OCI-LY3 (cell line): ENCODE measurements around the gene DNAJB1.

Source experiments
- H2AFZ ChIP-seq: fragments of 200-600, 300-600 bp; shearing (Covaris generic); 2 replicates; pipeline ENCODE4 v1.6.0; 2014; ENCODE audit warnings: antibody characterized with exemption, low read depth, low read length
- H3K27ac ChIP-seq: fragments of 200-600, 300-600 bp; sonication (generic); 2 replicates; pipeline ENCODE4 v1.5.1; 2014; ENCODE audit warnings: mild to moderate bottlenecking, low read length, moderate library complexity, mixed read lengths
- H3K27me3 ChIP-seq: fragments of 200-600, 300-600 bp; sonication (generic); 2 replicates; pipeline ENCODE4 v1.6.1; 2014; ENCODE audit warnings: low read depth, low read length, mixed read lengths
- H3K36me3 ChIP-seq: fragments of 200-600, 300-600 bp; sonication (generic); replicated peaks from 2 replicates; pipeline ENCODE3; 2014; ENCODE audit warnings: low read depth, low read length, mixed read lengths
- H3K4me1 ChIP-seq: fragments of 300-600, 200-600 bp; sonication (generic); 2 replicates; pipeline ENCODE4 v1.6.1; 2014; ENCODE audit warnings: low read length, mixed read lengths
- H3K4me2 ChIP-seq: fragments of 200-600, 300-600 bp; sonication (generic); 2 replicates; pipeline ENCODE4 v1.6.1; 2014; ENCODE audit warnings: low read length, mixed read lengths
- H3K4me3 ChIP-seq: fragments of 300-600, 200-600 bp; sonication (generic); 2 replicates; pipeline ENCODE4 v1.5.1; 2014; ENCODE audit warnings: antibody characterized with exemption, mild to moderate bottlenecking, low read length, moderate library complexity
- H3K79me2 ChIP-seq: fragments of 300-600, 200-600 bp; shearing (Covaris generic); 2 replicates; pipeline ENCODE4 v1.6.1; 2014; ENCODE audit warnings: mild to moderate bottlenecking, low read length, mixed read lengths
- H3K9ac ChIP-seq: fragments of 300-600, 200-600 bp; shearing (Covaris generic); 2 replicates; pipeline ENCODE4 v1.6.0; 2014; ENCODE audit warnings: mild to moderate bottlenecking, low read length, moderate library complexity
- H3K9me3 ChIP-seq: fragments of 200-600, 300-600 bp; shearing (Covaris generic); 2 replicates; pipeline ENCODE4 v1.6.1; 2014; ENCODE audit warnings: low read length, mixed read lengths; ENCODE audit not compliant: insufficient read depth
- H4K20me1 ChIP-seq: fragments of 200-600, 300-600 bp; sonication (generic); 2 replicates; pipeline ENCODE4 v1.6.1; 2016; ENCODE audit warnings: low read length, mixed read lengths; ENCODE audit not compliant: insufficient read depth
- CTCF ChIP-seq: fragments of 200-600, 300-600 bp; sonication (generic); IDR thresholded peaks from 2 replicates; pipeline ENCODE4 v1.5.1; 2014; ENCODE audit warnings: antibody characterized with exemption, low read length, low read depth
- EZH2phosphoT487 ChIP-seq: fragments of 200-600 bp; shearing (Covaris generic); IDR thresholded peaks from 2 replicates; pipeline ENCODE4 v1.6.1; 2018; ENCODE audit warnings: antibody characterized with exemption, mixed run types, low read depth

Gene DNAJB1

GRCh38 chr19:14502334-14503092 is 15.7 kb downstream of the DNAJB1 start:
- peaks cover 6% of the 10 kb centered on the region; the same call in 1 of the 2 replicates for H3K27me3 ChIP-seq
- no peak overlapping the region for H2AFZ ChIP-seq
- H3K79me2 ChIP-seq: no peaks in the 10 kb centered on the region
- H3K9ac ChIP-seq: no peak overlapping the region
- no peaks in the 10 kb centered on the region for H3K9me3 ChIP-seq
- peaks cover 3% of the 10 kb centered on the region; the same call in 1 of the 2 replicates for H3K4me1 ChIP-seq
- no peak overlapping the region for H3K27ac ChIP-seq
- H3K36me3 ChIP-seq: no peaks in the 10 kb centered on the region
- TF ChIP-seq CTCF (no peak), EZH2phosphoT487 (no peak)
- no peak overlapping the region for H3K4me2 ChIP-seq
- no peak overlapping the region for H3K4me3 ChIP-seq
- no peaks in the 10 kb centered on the region for H4K20me1 ChIP-seq

- H3K9me3 ChIP-seq: no peaks in the 10 kb centered on the region
- no peak overlapping the region for H3K4me3 ChIP-seq
- H3K36me3 ChIP-seq: no peaks in the 10 kb centered on the region
- H3K4me1 ChIP-seq: peaks cover 7% of the 10 kb centered on the region
- H3K27me3 ChIP-seq: peaks cover 10% of the 10 kb centered on the region; the same call in 1 of the 2 replicates
- no peak overlapping the region for H3K4me2 ChIP-seq
- H2AFZ ChIP-seq: no peak overlapping the region
- no peak overlapping the region for H3K27ac ChIP-seq
- H4K20me1 ChIP-seq: no peaks in the 10 kb centered on the region
- TF ChIP-seq EZH2phosphoT487 (no peak), CTCF (no peak)
- H3K9ac ChIP-seq: no peak overlapping the region
- no peaks in the 10 kb centered on the region for H3K79me2 ChIP-seq
Measured at GRCh38 chr19:14497228-14497921, 20.8 kb downstream of the DNAJB1 start.

- Histone ChIP-seq H3K9ac (no peak overlapping the region), H3K27me3 (0 out of 2 replicates have a peak, but pooled peaks cover 7% of the 10 kb centered on the region), H3K27ac (no peak overlapping the region), H2AFZ (peak overlapping the region; percentile 63; the same call in 1 of the 2 replicates), H3K79me2 (no peaks in the 10 kb centered on the region), H3K4me2 (no peak overlapping the region), H3K4me1 (peaks cover 7% of the 10 kb centered on the region), H4K20me1 (no peaks in the 10 kb centered on the region), H3K36me3 (no peaks in the 10 kb centered on the region), H3K9me3 (no peaks in the 10 kb centered on the region), H3K4me3 (peak overlapping the region; percentile 80; the same call in 1 of the 2 replicates)
- no peak for TF ChIP-seq CTCF
- no peak for TF ChIP-seq EZH2phosphoT487
Measured at GRCh38 chr19:14496834-14497227, 21.4 kb downstream of the DNAJB1 start.
